H1 (cell line): ENCODE results near the gene CXCR3. TPM values are rescaled to one million over a fixed set of nuclear protein-coding genes. Genes with fewer than 3 reads are reported as not detected.

Experiments used
- CTCF ChIA-PET: fragments of 300-600 bp; sonication (Branson Sonifier 250); formaldehyde crosslinking; loops from one replicate; lab custom pipeline; 2021; ENCODE audit not compliant: partially characterized antibody; lab: Charles Lee
- POLR2A ChIA-PET: fragments of 300-600 bp; sonication (Branson Sonifier 250); formaldehyde crosslinking; loops from one replicate; lab custom pipeline; 2021; ENCODE audit warnings: inconsistent platforms; ENCODE audit not compliant: partially characterized antibody; lab: Charles Lee
- DNase-seq, 2 experiments: peaks; one replicate each; pipeline versions ENCODE4 v3.0.0 to v3.0.0-alpha.2; 2010 to 2022; ENCODE audit warnings: low spot score in 2 of 2, low read depth in 1 of 2, mixed read lengths in 1 of 2
- FAIRE-seq: peaks from 2 replicates; lab custom pipeline; 2011; peaks lifted over from hg19 to GRCh38; lab: Jason Lieb, UNC
- H2AFZ ChIP-seq: 2 replicates; pipeline ENCODE4 v1.8.1; 2012; ENCODE audit warnings: low read length, inconsistent platforms
- H2AK5ac ChIP-seq: 2 replicates; pipeline ENCODE4 v1.6.1; 2013; ENCODE audit warnings: low read depth, low read length
- H2BK120ac ChIP-seq: replicated peaks from 2 replicates; pipeline ENCODE3; 2013; ENCODE audit warnings: low read depth, low read length, inconsistent platforms
- H2BK12ac ChIP-seq: 2 replicates; pipeline ENCODE4 v1.6.1; 2013; ENCODE audit warnings: low read depth, low read length
- H2BK15ac ChIP-seq: 2 replicates; pipeline ENCODE4 v1.6.1; 2013; ENCODE audit warnings: low read length
- H2BK20ac ChIP-seq: 2 replicates; pipeline ENCODE4 v1.6.1; 2013; ENCODE audit warnings: low read length
- H2BK5ac ChIP-seq: 2 replicates; pipeline ENCODE4 v1.6.1; 2013; ENCODE audit warnings: low read depth, low read length
- H3K14ac ChIP-seq: 2 replicates; pipeline ENCODE4 v1.6.1; 2013; ENCODE audit warnings: inconsistent platforms; ENCODE audit not compliant: insufficient read length
- H3K18ac ChIP-seq: 2 replicates; pipeline ENCODE4 v1.6.1; 2013; ENCODE audit warnings: low read length; ENCODE audit errors: extremely low read depth
- H3K23ac ChIP-seq: 2 replicates; pipeline ENCODE4 v1.6.1; 2013; ENCODE audit warnings: inconsistent platforms; ENCODE audit not compliant: insufficient read length
- H3K23me2 ChIP-seq: 2 replicates; pipeline ENCODE4 v1.6.1; 2013; ENCODE audit warnings: low read depth, low read length
- H3K27ac ChIP-seq: 2 replicates; pipeline ENCODE4 v1.6.1; 2011; ENCODE audit warnings: low read depth, low read length, inconsistent platforms
- H3K27me3 ChIP-seq, 4 experiments: replicated peaks in 1 of 4; 1 replicate in 1 of 4; 2 replicates in 3 of 4; pipeline versions ENCODE4 v1.6.1 to v1.8.1; 2011 to 2013; ENCODE audit warnings: low read length in 3 of 4, mild to moderate bottlenecking in 3 of 4, inconsistent platforms in 2 of 4, mixed read lengths in 2 of 4, moderate library complexity in 1 of 4; ENCODE audit not compliant: control insufficient read depth in 3 of 4, insufficient read depth in 3 of 4; ENCODE audit errors: extremely low read depth in 1 of 4
- H3K36me3 ChIP-seq, 4 experiments: 2 replicates each; pipeline versions ENCODE4 v1.6.1 to v1.8.1; 2011 to 2013; ENCODE audit warnings: mild to moderate bottlenecking in 4 of 4, low read length in 3 of 4, moderate library complexity in 2 of 4, control low read depth in 1 of 4, inconsistent platforms in 1 of 4; ENCODE audit not compliant: insufficient read depth in 4 of 4, control insufficient read depth in 2 of 4
- H3K4ac ChIP-seq: replicated peaks from 2 replicates; pipeline ENCODE3; 2013; ENCODE audit warnings: low read length, low read depth, mixed read lengths, inconsistent platforms; ENCODE audit not compliant: insufficient read length
- H3K4me1 ChIP-seq, 4 experiments: replicated peaks in 1 of 4; 1 replicate in 1 of 4; 2 replicates in 3 of 4; pipeline versions ENCODE4 v1.6.1 to v1.8.1; 2011 to 2013; ENCODE audit warnings: low read length in 3 of 4, inconsistent platforms in 2 of 4, mixed read lengths in 1 of 4; ENCODE audit not compliant: insufficient read depth in 4 of 4, control insufficient read depth in 3 of 4
- H3K4me2 ChIP-seq, 2 experiments: 2 replicates each; pipeline versions ENCODE4 v1.6.1 to v1.8.1; 2011 to 2013; ENCODE audit warnings: low read depth in 2 of 2, low read length in 2 of 2, control low read depth in 1 of 2, inconsistent platforms in 1 of 2, mild to moderate bottlenecking in 1 of 2; ENCODE audit not compliant: insufficient read depth in 1 of 2
- H3K4me3 ChIP-seq, 4 experiments: fragments of 200-600, 300-600 bp in 1 of 4; sonication (generic), shearing (Covaris generic), sonication (Bioruptor Twin) in 1 of 4; 2 replicates each; pipeline versions ENCODE4 v1.5.1 to v1.8.1; 2011 to 2016; ENCODE audit warnings: low read length in 4 of 4, low read depth in 3 of 4, control low read depth in 2 of 4, inconsistent platforms in 2 of 4, mild to moderate bottlenecking in 2 of 4, mixed read lengths in 1 of 4, moderate library complexity in 1 of 4; ENCODE audit not compliant: insufficient read depth in 2 of 4; ENCODE audit errors: extremely low read depth in 1 of 4
- H3K56ac ChIP-seq: replicated peaks from 2 replicates; pipeline ENCODE3; 2013; ENCODE audit warnings: low read depth, mild to moderate bottlenecking, mixed read lengths, low read length, inconsistent platforms; ENCODE audit not compliant: insufficient read length
- H3K79me1 ChIP-seq: 2 replicates; pipeline ENCODE4 v1.6.1; 2013; ENCODE audit warnings: low read depth, low read length, control low read depth
- H3K79me2 ChIP-seq, 2 experiments: 2 replicates each; pipeline versions ENCODE4 v1.6.1 to v1.8.1; 2012 to 2013; ENCODE audit warnings: low read length in 2 of 2, mild to moderate bottlenecking in 2 of 2, inconsistent platforms in 1 of 2; ENCODE audit not compliant: insufficient read depth in 2 of 2, control insufficient read depth in 1 of 2
- H3K9ac ChIP-seq, 4 experiments: replicated peaks in 1 of 4; 1 replicate in 1 of 4; 2 replicates in 3 of 4; pipeline versions ENCODE4 v1.6.1 to v1.8.1; 2011 to 2013; ENCODE audit warnings: low read depth in 3 of 4, low read length in 3 of 4, control low read depth in 2 of 4, mild to moderate bottlenecking in 2 of 4, moderate library complexity in 2 of 4, inconsistent platforms in 1 of 4; ENCODE audit errors: extremely low read depth in 1 of 4
- H3K9me3 ChIP-seq, 2 experiments: 2 replicates each; pipeline versions ENCODE4 v1.6.1 to v1.8.1; 2012 to 2013; ENCODE audit warnings: mild to moderate bottlenecking in 2 of 2, moderate library complexity in 2 of 2, control low read depth in 1 of 2, inconsistent platforms in 1 of 2, low read depth in 1 of 2, low read length in 1 of 2, mixed read lengths in 1 of 2; ENCODE audit not compliant: insufficient read depth in 2 of 2
- H4K20me1 ChIP-seq, 2 experiments: replicated peaks in 1 of 2; 2 replicates each; pipeline versions ENCODE3 to v1.8.1; 2011 to 2013; ENCODE audit warnings: inconsistent platforms in 2 of 2, low read length in 2 of 2, mild to moderate bottlenecking in 1 of 2; ENCODE audit not compliant: insufficient read depth in 2 of 2, control insufficient read depth in 1 of 2
- H4K5ac ChIP-seq: 2 replicates; pipeline ENCODE4 v1.6.1; 2013; ENCODE audit warnings: low read length, low read depth, mixed read lengths, inconsistent platforms; ENCODE audit not compliant: insufficient read length
- H4K8ac ChIP-seq: 2 replicates; pipeline ENCODE4 v1.8.0; 2013; ENCODE audit warnings: mild to moderate bottlenecking, moderate library complexity, low read length, inconsistent platforms; ENCODE audit not compliant: insufficient read depth; ENCODE audit errors: extremely low read depth
- H4K91ac ChIP-seq: replicated peaks from 2 replicates; pipeline ENCODE3; 2013; ENCODE audit warnings: low read length, mixed read lengths, inconsistent platforms; ENCODE audit not compliant: insufficient read length
- POLR2A ChIP-seq, 2 experiments: IDR thresholded peaks; 1 replicate in 1 of 2; 2 replicates in 1 of 2; pipeline ENCODE4 v1.6.1; 2011; ENCODE audit warnings: low read depth in 2 of 2, low read length in 2 of 2, mild to moderate bottlenecking in 2 of 2; ENCODE audit errors: control extremely low read depth in 1 of 2
- WGBS, 2 experiments: shearing (Covaris generic) in 1 of 2; methylation state at CpG; one replicate each; pipeline versions ENCODE4 v1.1.6 to v1.1.7; 2013 to 2015; ENCODE audit warnings: low lambda C conversion rate in 2 of 2, mixed read lengths in 2 of 2, inconsistent platforms in 1 of 2, low coverage in 1 of 2, missing lambda C conversion rate in 1 of 2; ENCODE audit not compliant: insufficient replicate concordance in 2 of 2, insufficient coverage in 1 of 2, insufficient read length in 1 of 2; ENCODE audit errors: extremely low coverage in 1 of 2, missing lambda C conversion rate in 1 of 2; 5-methylcytosine and 5-hydroxymethylcytosine counted together
- polyA plus RNA-seq, 7 experiments: library from polyadenylated mRNA; depleted of rRNA in 3 of 7; stranded (reverse) in 5 of 7; unstranded in 2 of 7; fragments of >200 nt in 5 of 7; fragments of 200-250 nt in 2 of 7; gene quantifications; 1 replicate in 5 of 7; 2 replicates in 1 of 7; 4 replicates in 1 of 7; pipeline versions ENCODE4 v1.2.1 to v1.2.3, GENCODE V29; 2011 to 2013; ENCODE audit warnings: missing spikeins in 2 of 7, mixed read lengths in 2 of 7
- total RNA-seq: library from RNA; stranded (reverse); fragmentation: NEBNext Ultra II Directional; extraction: Animal tissue kit (Norgen Biotek cat#: 25700); gene quantifications from 2 replicates; pipeline ENCODE4 v1.2.1, GENCODE V29; 2021

CXCR3 gene
- total and polyA plus RNA-seq, 2 of the 8 experiments (the other 6 are each of a cell fraction or from before 2014, with no cell fraction given): not detected

DNA sequence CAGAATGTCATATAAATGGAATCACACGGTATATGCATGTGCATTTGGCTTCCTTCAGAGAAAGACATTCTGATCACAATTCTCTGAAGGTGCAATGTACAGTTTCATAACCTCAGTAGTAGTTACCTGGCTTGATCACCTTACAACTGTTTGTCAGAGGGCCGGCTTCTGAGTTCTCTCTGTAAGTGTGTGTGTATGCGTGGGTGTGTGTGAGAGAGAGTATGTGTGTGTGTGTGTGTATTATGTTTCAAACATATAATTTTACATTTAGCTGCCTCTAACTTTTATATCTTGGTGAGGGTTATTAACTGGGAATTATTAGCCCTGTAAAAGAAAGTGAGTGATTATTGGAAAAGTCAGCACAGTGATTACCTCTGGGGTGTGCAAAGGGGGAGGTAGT lies 41.0 kb upstream of the CXCR3 start:
- H3K23ac ChIP-seq: no peak overlapping the region
- no peaks in the 10 kb centered on the region for H3K23me2 ChIP-seq
- no peaks in the 10 kb centered on the region for H3K79me1 ChIP-seq
- H3K9me3 ChIP-seq: no peaks in the 10 kb centered on the region
- H3K4me2 ChIP-seq: no peak overlapping the region
- no peak overlapping the region for H2BK12ac ChIP-seq
- H2BK15ac ChIP-seq: no peak overlapping the region
- no peaks in the 10 kb centered on the region for H3K4me1 ChIP-seq
- H3K18ac ChIP-seq: no peak overlapping the region
- no peak overlapping the region for H2AK5ac ChIP-seq
- no peak overlapping the region for H2AFZ ChIP-seq
- FAIRE-seq (no peak), DNase-seq (no peak)
- CTCF ChIA-PET: no interaction called here
- no peak overlapping the region for H3K14ac ChIP-seq
- no peak overlapping the region for H3K27ac ChIP-seq
- H4K5ac ChIP-seq: no peak overlapping the region
- H3K36me3 ChIP-seq: no peaks in the 10 kb centered on the region
- H3K4ac ChIP-seq: no peak overlapping the region
- no peak overlapping the region for H2BK5ac ChIP-seq
- no peak overlapping the region for H3K9ac ChIP-seq
- 89% methylated on average over 3 of the region's 3 CpGs; no CpG with 5 or more reads in 1 of the 2 experiments for WGBS, 2 experiments
- no peak overlapping the region for H4K91ac ChIP-seq
- no peak overlapping the region for H2BK20ac ChIP-seq
- H3K4me3 ChIP-seq: no peak overlapping the region
- POLR2A ChIA-PET: no interaction called here
- no peak overlapping the region for H2BK120ac ChIP-seq
- H4K20me1 ChIP-seq: no peaks in the 10 kb centered on the region
- H3K79me2 ChIP-seq: no peaks in the 10 kb centered on the region
- H3K27me3 ChIP-seq: no peaks in the 10 kb centered on the region
- no peak overlapping the region for H4K8ac ChIP-seq
- no peak overlapping the region for H3K56ac ChIP-seq
- no peak for TF ChIP-seq POLR2A (IDR thresholded peaks at IDR 0.05; ENCODE audit: control extremely low read depth in 1 of 2, low read depth in 2 of 2, low read length in 2 of 2)
